ENCODE data around the gene BTBD7. TPM values are rescaled to one million over a fixed set of nuclear protein-coding genes. Genes with fewer than 3 reads are reported as not detected.
"Not testable (repeated sequence)": the region's sequence is repeated elsewhere in the genome, so short reads cannot be mapped to it uniquely, and the experiment has no call there.

The BTBD7 gene
- total RNA-seq, 1 experiment from 2014 or later: 30.1 TPM

GRCh38 chr14:93375673-93376156, 42.9 kb upstream of the BTBD7 start:
- H3K9me3 ChIP-seq (ENCODE audit: insufficient read depth, low read depth): no peaks in the 10 kb centered on the region
- intact Hi-C loops (cut with micrococcal nuclease; ENCODE audit: unreplicated experiment): no loop called here
- TF ChIP-seq, protein P1, sequence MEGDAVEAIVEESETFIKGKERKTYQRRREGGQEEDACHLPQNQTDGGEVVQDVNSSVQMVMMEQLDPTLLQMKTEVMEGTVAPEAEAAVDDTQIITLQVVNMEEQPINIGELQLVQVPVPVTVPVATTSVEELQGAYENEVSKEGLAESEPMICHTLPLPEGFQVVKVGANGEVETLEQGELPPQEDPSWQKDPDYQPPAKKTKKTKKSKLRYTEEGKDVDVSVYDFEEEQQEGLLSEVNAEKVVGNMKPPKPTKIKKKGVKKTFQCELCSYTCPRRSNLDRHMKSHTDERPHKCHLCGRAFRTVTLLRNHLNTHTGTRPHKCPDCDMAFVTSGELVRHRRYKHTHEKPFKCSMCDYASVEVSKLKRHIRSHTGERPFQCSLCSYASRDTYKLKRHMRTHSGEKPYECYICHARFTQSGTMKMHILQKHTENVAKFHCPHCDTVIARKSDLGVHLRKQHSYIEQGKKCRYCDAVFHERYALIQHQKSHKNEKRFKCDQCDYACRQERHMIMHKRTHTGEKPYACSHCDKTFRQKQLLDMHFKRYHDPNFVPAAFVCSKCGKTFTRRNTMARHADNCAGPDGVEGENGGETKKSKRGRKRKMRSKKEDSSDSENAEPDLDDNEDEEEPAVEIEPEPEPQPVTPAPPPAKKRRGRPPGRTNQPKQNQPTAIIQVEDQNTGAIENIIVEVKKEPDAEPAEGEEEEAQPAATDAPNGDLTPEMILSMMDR (conservative IDR thresholded peaks at IDR 0.05): no peak
- TF ChIP-seq EZH2 (IDR thresholded peaks at IDR 0.05; ENCODE audit: low read depth): no peak
- POLR2A ChIA-PET (ENCODE audit: unreplicated experiment): no interaction called here
- H3K79me2 ChIP-seq (ENCODE audit: low read depth): no peaks in the 10 kb centered on the region
- no peak overlapping the region for H3K4me3 ChIP-seq
- H3K27me3 ChIP-seq (ENCODE audit: insufficient read depth, low read depth): peaks cover 77% of the 10 kb centered on the region
- H3K4me1 ChIP-seq (replicated peaks; ENCODE audit: insufficient read depth): no peaks in the 10 kb centered on the region
- H3K27ac ChIP-seq: no peak overlapping the region
- CTCF ChIA-PET: no interaction called here
- no TSS peak for BruUV-seq (replicated peaks)
- H4K20me1 ChIP-seq (ENCODE audit: insufficient read depth): no peaks in the 10 kb centered on the region
- H3F3A ChIP-seq (ENCODE audit: insufficient read depth, low read depth): no peaks in the 10 kb centered on the region
- H3K36me3 ChIP-seq (ENCODE audit: low read depth): no peaks in the 10 kb centered on the region
- H3K4me2 ChIP-seq: no peak overlapping the region
- no peak for DNase-seq
- H2AFZ ChIP-seq: no peak overlapping the region
- H3K9me2 ChIP-seq (ENCODE audit: insufficient read depth): no peaks in the 10 kb centered on the region; the same call in 1 of the 2 replicates

GRCh38 chr14:93369713-93370266, 37.0 kb upstream of the BTBD7 start:
- Histone ChIP-seq H3K27me3 (ENCODE audit: insufficient read depth, low read depth) (peaks cover 25% of the 10 kb centered on the region), H3F3A (ENCODE audit: insufficient read depth, low read depth) (no peaks in the 10 kb centered on the region), H3K36me3 (ENCODE audit: low read depth) (no peaks in the 10 kb centered on the region), H3K27ac (no peak overlapping the region), H3K9me3 (ENCODE audit: insufficient read depth, low read depth) (no peaks in the 10 kb centered on the region), H2AFZ (no peak overlapping the region), H3K9me2 (ENCODE audit: insufficient read depth) (no peaks in the 10 kb centered on the region; the same call in 1 of the 2 replicates), H4K20me1 (ENCODE audit: insufficient read depth) (no peaks in the 10 kb centered on the region; the same call in 1 of the 2 replicates), H3K4me3 (no peak overlapping the region), H3K4me1 (replicated peaks; ENCODE audit: insufficient read depth) (no peaks in the 10 kb centered on the region), H3K79me2 (ENCODE audit: low read depth) (no peaks in the 10 kb centered on the region), H3K4me2 (no peak overlapping the region)
- ChIA-PET CTCF (no interaction called here), POLR2A (ENCODE audit: unreplicated experiment) (no interaction called here)
- TF ChIP-seq EZH2 (IDR thresholded peaks at IDR 0.05; ENCODE audit: low read depth): no peak
- TF ChIP-seq, protein P1 (conservative IDR thresholded peaks at IDR 0.05): no peak
- intact Hi-C loops (cut with micrococcal nuclease; ENCODE audit: unreplicated experiment): no loop called here
- no peak for DNase-seq
- BruUV-seq (replicated peaks): no TSS peak

GRCh38 chr14:93368996-93369712, 36.3 kb upstream of the BTBD7 start:
- H4K20me1 ChIP-seq (ENCODE audit: insufficient read depth): no peaks in the 10 kb centered on the region; the same call in 1 of the 2 replicates
- H3K4me2 ChIP-seq: no peak overlapping the region
- DNase-seq: no peak
- TF ChIP-seq EZH2 (IDR thresholded peaks at IDR 0.05; ENCODE audit: low read depth): no peak
- TF ChIP-seq, protein P1 (conservative IDR thresholded peaks at IDR 0.05): no peak
- H3K27ac ChIP-seq: no peak overlapping the region
- H2AFZ ChIP-seq: no peak overlapping the region
- no peaks in the 10 kb centered on the region for H3K36me3 ChIP-seq (ENCODE audit: low read depth)
- H3F3A ChIP-seq (ENCODE audit: insufficient read depth, low read depth): no peaks in the 10 kb centered on the region
- H3K4me1 ChIP-seq (replicated peaks; ENCODE audit: insufficient read depth): no peaks in the 10 kb centered on the region
- H3K79me2 ChIP-seq (ENCODE audit: low read depth): no peaks in the 10 kb centered on the region
- intact Hi-C loops (cut with micrococcal nuclease; ENCODE audit: unreplicated experiment): no loop called here
- ChIA-PET POLR2A (ENCODE audit: unreplicated experiment) (no interaction called here), CTCF (no interaction called here)
- no peaks in the 10 kb centered on the region for H3K9me3 ChIP-seq (ENCODE audit: insufficient read depth, low read depth)
- H3K9me2 ChIP-seq (ENCODE audit: insufficient read depth): no peaks in the 10 kb centered on the region; the same call in 1 of the 2 replicates
- BruUV-seq (replicated peaks): no TSS peak
- H3K4me3 ChIP-seq: no peak overlapping the region
- H3K27me3 ChIP-seq (ENCODE audit: insufficient read depth, low read depth): peaks cover 19% of the 10 kb centered on the region

DNA sequence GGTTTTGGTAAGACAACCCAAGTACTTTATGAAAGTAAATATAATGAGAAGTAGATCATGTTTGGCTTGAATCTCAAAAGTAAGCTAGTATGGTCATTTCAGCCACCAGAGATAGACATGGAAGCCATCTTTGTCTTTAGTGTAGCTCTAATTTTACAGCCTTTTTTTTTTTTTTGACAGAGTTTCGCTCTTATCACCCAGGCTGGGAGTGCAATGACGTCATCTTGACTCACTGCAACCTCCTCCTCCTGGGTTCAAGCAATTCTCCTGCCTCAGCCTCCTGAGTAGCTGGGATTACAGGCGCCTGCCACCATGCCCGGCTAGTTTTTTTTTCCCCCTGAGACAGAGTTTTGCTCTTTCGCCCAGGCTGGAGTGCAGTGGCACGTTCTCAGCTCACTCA, 22.0 kb upstream of the BTBD7 start:
- H3K27me3 ChIP-seq (ENCODE audit: insufficient read depth, low read depth); intact Hi-C loops (cut with micrococcal nuclease; ENCODE audit: unreplicated experiment); H3K4me1 ChIP-seq (replicated peaks; ENCODE audit: insufficient read depth); H3K9me2 ChIP-seq (ENCODE audit: insufficient read depth); CTCF ChIA-PET; H3K36me3 ChIP-seq (ENCODE audit: low read depth); BruUV-seq (replicated peaks); H3K27ac ChIP-seq; H4K20me1 ChIP-seq (ENCODE audit: insufficient read depth); H2AFZ ChIP-seq; DNase-seq; POLR2A ChIA-PET (ENCODE audit: unreplicated experiment); H3K79me2 ChIP-seq (ENCODE audit: low read depth); H3K9me3 ChIP-seq (ENCODE audit: insufficient read depth, low read depth); H3F3A ChIP-seq (ENCODE audit: insufficient read depth, low read depth); H3K4me2 ChIP-seq; H3K4me3 ChIP-seq: not testable (repeated sequence)
